ENCODE measurements around the gene DERL3. TPM values are rescaled to one million over a fixed set of nuclear protein-coding genes. Genes with fewer than 3 reads are reported as not detected.

DERL3 gene
- total and polyA plus RNA-seq, 2 of the 13 experiments (the other 11 are each of a cell fraction or from before 2014, with no cell fraction given) = not detected

DNA sequence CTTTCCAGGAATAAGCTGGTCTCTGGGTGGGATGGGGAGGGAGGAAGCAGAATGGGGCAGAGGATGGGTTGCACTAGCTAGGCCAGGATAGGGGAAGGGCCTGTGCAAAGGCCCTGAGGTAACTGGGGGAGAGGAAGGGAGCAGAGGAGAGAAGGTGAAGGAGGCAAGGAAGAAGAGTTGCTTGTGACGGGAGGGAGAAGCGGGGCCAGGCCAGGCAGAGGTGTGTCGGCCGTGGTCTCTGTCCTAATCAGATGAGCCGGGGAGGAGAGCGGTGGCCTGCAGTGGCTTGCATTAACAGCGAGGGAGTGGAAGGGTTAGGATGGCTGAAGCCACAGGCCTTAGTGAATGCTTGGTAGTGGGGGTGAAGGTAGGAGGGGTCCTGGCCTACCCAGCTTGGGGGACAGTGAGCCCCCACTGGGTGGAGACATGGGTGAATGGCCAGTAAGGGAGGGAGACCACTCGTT is 6.0 kb upstream of the DERL3 start:
- ATAC-seq = no peak
- WGBS (ENCODE audit: low lambda C conversion rate) = 42% methylated on average over 8 of the region's 8 CpGs

DNA sequence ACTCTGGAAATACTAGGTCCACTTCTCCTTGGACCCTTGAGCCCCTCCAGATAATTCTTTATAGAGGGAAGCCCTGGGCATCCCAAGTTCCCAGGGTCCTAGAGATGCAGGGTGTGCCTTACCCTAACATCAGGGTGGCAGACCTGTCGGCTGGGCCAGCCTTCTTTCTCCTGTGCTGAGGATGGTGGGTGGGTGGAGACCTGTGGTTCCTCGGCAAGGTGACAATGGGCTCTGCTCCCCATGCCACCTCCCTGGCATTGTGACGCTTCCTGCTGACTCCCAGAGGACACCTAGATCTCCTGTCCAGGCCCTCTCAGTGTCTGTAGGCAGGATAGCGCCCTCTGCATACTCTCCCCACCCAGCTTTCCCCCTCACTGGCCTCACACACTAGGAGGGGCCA is 3.8 kb upstream of the DERL3 start:
- BruUV-seq (replicated peaks) = no TSS peak
- no peak; the same call in 2 of the 3 replicates for ATAC-seq
- ChIA-PET POLR2A (interaction anchor here (0.6 kb wide), 1 partner anchor 14 kb away, joined by 3 read pairs; no protein-coding TSS in a partner anchor), CTCF (ENCODE audit: low intra/inter-chr PET ratio, low total read pairs) (no interaction called here)
- Histone ChIP-seq H3K4me1 (ENCODE audit: insufficient read depth, low read length) (peaks cover 35% of the 10 kb centered on the region), H3K9ac (ENCODE audit: insufficient read depth, low read depth, low read length) (no peak overlapping the region), H3K79me2 (ENCODE audit: insufficient read depth, low read length) (no peaks in the 10 kb centered on the region), H3K4me2 (ENCODE audit: low read depth, low read length) (no peak overlapping the region), H4K20me1 (ENCODE audit: insufficient read depth, low read length) (no peaks in the 10 kb centered on the region), H3K9me3 (ENCODE audit: low read length) (no peaks in the 10 kb centered on the region), H3K4me3 (replicated peaks in 1 of 3; ENCODE audit: insufficient read depth in 1 of 3, low read depth in 2 of 3, low read length in 3 of 3) (no peak overlapping the region), H2AFZ (ENCODE audit: low read length) (no peak overlapping the region), H3K36me3 (replicated peaks in 1 of 2; ENCODE audit: control insufficient read depth in 1 of 2, insufficient read depth in 2 of 2, low read length in 2 of 2) (no peaks in the 10 kb centered on the region), H3K27ac (ENCODE audit: extremely low read length, insufficient read depth, low read length) (no peak overlapping the region), H3K27me3 (ENCODE audit: control insufficient read depth in 1 of 2, insufficient read depth in 2 of 2, low read length in 2 of 2) (peaks cover 0 to 13% of the 10 kb centered on the region in 2 experiments; a peak in 2 of 5 replicates)
- in situ Hi-C loops (cut with HindIII; ENCODE audit: extremely low pct_ligation_motif_present, low pct_unique_long_range_greater_than_20kb) (loop anchor here (25.0 kb wide), 1 partner anchor 230 kb away; no protein-coding TSS in a partner anchor), intact Hi-C loops (cut with micrococcal nuclease; ENCODE audit: unreplicated experiment) (no loop called here)
- WGBS (ENCODE audit: low lambda C conversion rate) = 0% methylated on average over 1 of the region's 4 CpGs
- no peak for FAIRE-seq
- no peak for DNase-seq (ENCODE audit: low spot score)
- TF ChIP-seq MTF1 (CRISPR knock-in tag; IDR thresholded peaks at IDR 0.05) (no peak), ZNF121 (CRISPR knock-in tag; IDR thresholded peaks at IDR 0.05) (0 out of 2 replicates have a peak, but pooled peaks have one; percentile 13)
- TF ChIP-seq, protein P1, sequence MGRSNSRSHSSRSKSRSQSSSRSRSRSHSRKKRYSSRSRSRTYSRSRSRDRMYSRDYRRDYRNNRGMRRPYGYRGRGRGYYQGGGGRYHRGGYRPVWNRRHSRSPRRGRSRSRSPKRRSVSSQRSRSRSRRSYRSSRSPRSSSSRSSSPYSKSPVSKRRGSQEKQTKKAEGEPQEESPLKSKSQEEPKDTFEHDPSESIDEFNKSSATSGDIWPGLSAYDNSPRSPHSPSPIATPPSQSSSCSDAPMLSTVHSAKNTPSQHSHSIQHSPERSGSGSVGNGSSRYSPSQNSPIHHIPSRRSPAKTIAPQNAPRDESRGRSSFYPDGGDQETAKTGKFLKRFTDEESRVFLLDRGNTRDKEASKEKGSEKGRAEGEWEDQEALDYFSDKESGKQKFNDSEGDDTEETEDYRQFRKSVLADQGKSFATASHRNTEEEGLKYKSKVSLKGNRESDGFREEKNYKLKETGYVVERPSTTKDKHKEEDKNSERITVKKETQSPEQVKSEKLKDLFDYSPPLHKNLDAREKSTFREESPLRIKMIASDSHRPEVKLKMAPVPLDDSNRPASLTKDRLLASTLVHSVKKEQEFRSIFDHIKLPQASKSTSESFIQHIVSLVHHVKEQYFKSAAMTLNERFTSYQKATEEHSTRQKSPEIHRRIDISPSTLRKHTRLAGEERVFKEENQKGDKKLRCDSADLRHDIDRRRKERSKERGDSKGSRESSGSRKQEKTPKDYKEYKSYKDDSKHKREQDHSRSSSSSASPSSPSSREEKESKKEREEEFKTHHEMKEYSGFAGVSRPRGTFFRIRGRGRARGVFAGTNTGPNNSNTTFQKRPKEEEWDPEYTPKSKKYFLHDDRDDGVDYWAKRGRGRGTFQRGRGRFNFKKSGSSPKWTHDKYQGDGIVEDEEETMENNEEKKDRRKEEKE (IDR thresholded peaks at IDR 0.05) = no peak

More for the DNA sequence above, 6.0 kb upstream of the DERL3 start:
- ChIA-PET POLR2A (interaction anchor here (1.5 to 3.0 kb wide), 4 partner anchors 13 to 77 kb away, joined by 4 to 16 read pairs (median 10); partner anchors contain the start of genes CHCHD10, MMP11 and SLC2A11), CTCF (ENCODE audit: low intra/inter-chr PET ratio, low total read pairs) (no interaction called here)
- DNase-seq (ENCODE audit: low spot score) (no peak), FAIRE-seq (no peak)
- Histone ChIP-seq H2AFZ (ENCODE audit: low read length) (no peak overlapping the region), H3K4me3 (replicated peaks in 1 of 3; ENCODE audit: insufficient read depth in 1 of 3, low read depth in 2 of 3, low read length in 3 of 3) (no peak overlapping the region), H3K9me3 (ENCODE audit: low read length) (no peaks in the 10 kb centered on the region), H3K27ac (ENCODE audit: extremely low read length, insufficient read depth, low read length) (no peak overlapping the region), H3K36me3 (replicated peaks in 1 of 2; ENCODE audit: control insufficient read depth in 1 of 2, insufficient read depth in 2 of 2, low read length in 2 of 2) (no peaks in the 10 kb centered on the region), H3K4me1 (ENCODE audit: insufficient read depth, low read length) (peaks cover 52% of the 10 kb centered on the region), H3K4me2 (ENCODE audit: low read depth, low read length) (0 out of 2 replicates have a peak overlapping the region, but pooled peaks have one; percentile 21), H3K27me3 (ENCODE audit: control insufficient read depth in 1 of 2, insufficient read depth in 2 of 2, low read length in 2 of 2) (peaks cover 2 to 13% of the 10 kb centered on the region in 2 experiments; a peak in 2 of 5 replicates), H4K20me1 (ENCODE audit: insufficient read depth, low read length) (no peaks in the 10 kb centered on the region), H3K79me2 (ENCODE audit: insufficient read depth, low read length) (no peaks in the 10 kb centered on the region), H3K9ac (ENCODE audit: insufficient read depth, low read depth, low read length) (no peak overlapping the region)
- intact Hi-C loops (cut with micrococcal nuclease; ENCODE audit: unreplicated experiment) (loop anchor here (5.0 kb wide), 1 partner anchor 77 kb away; the partner anchor contains the start of gene CHCHD10), in situ Hi-C loops (cut with HindIII; ENCODE audit: extremely low pct_ligation_motif_present, low pct_unique_long_range_greater_than_20kb) (loop anchor here (5.0 to 25.0 kb wide), 2 partner anchors 62 to 232 kb away; no protein-coding TSS in a partner anchor)
- no TSS peak for BruUV-seq (replicated peaks)
- TF ChIP-seq, protein P2, sequence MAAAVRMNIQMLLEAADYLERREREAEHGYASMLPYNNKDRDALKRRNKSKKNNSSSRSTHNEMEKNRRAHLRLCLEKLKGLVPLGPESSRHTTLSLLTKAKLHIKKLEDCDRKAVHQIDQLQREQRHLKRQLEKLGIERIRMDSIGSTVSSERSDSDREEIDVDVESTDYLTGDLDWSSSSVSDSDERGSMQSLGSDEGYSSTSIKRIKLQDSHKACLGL (CRISPR knock-in tag; IDR thresholded peaks at IDR 0.05) = 0 out of 2 replicates have a peak, but pooled peaks have one; percentile 47
- TF ChIP-seq NFYB (CRISPR knock-in tag; IDR thresholded peaks at IDR 0.05) = no peak
- no peak for TF ChIP-seq ZNF83 (CRISPR knock-in tag; IDR thresholded peaks at IDR 0.05; ENCODE audit: borderline replicate concordance)
- TF ChIP-seq KDM1A (CRISPR knock-in tag; IDR thresholded peaks at IDR 0.05) = 0 out of 2 replicates have a peak, but pooled peaks have one; percentile 15
- TF ChIP-seq ZNF879 (CRISPR knock-in tag; IDR thresholded peaks at IDR 0.05) = no peak
- TF ChIP-seq ZMYM3 (CRISPR knock-in tag; IDR thresholded peaks at IDR 0.05) = peak; percentile 85
- no peak for TF ChIP-seq CHD4 (IDR thresholded peaks at IDR 0.05; ENCODE audit: borderline replicate concordance, low read length)
- TF ChIP-seq ZNF121 (CRISPR knock-in tag; IDR thresholded peaks at IDR 0.05) = peak; percentile 93
- TF ChIP-seq, protein P3, sequence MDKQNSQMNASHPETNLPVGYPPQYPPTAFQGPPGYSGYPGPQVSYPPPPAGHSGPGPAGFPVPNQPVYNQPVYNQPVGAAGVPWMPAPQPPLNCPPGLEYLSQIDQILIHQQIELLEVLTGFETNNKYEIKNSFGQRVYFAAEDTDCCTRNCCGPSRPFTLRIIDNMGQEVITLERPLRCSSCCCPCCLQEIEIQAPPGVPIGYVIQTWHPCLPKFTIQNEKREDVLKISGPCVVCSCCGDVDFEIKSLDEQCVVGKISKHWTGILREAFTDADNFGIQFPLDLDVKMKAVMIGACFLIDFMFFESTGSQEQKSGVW (CRISPR knock-in tag; IDR thresholded peaks at IDR 0.05; ENCODE audit: borderline replicate concordance) = no peak
- TF ChIP-seq ZNF577 (CRISPR knock-in tag; IDR thresholded peaks at IDR 0.05; ENCODE audit: borderline replicate concordance, low read depth) = no peak
- TF ChIP-seq ZNF564 (CRISPR knock-in tag; IDR thresholded peaks at IDR 0.05) = no peak
